Skeletal muscle tissue (tissue), 4 donors: ENCODE results near the gene GPR157. TPM values are rescaled to one million over a fixed set of nuclear protein-coding genes. Genes with fewer than 3 reads are reported as not detected.
"Not testable (repeated sequence)": the region's sequence is repeated elsewhere in the genome, so short reads cannot be mapped to it uniquely, and the experiment has no call there.

Experiments
- H3K27ac ChIP-seq: one replicate; pipeline ENCODE4 v1.7.0; 2013; ENCODE audit warnings: mild to moderate bottlenecking, low read depth, low read length, inconsistent platforms
- H3K27me3 ChIP-seq, 3 donors: one replicate each; pipeline ENCODE4 v1.7.0; 2013; ENCODE audit warnings: low read length in 3 of 3; ENCODE audit not compliant: control insufficient read depth in 3 of 3, insufficient read depth in 3 of 3
- H3K36me3 ChIP-seq, 3 donors: one replicate each; pipeline ENCODE4 v1.7.0; 2013; ENCODE audit warnings: low read length in 3 of 3; ENCODE audit not compliant: control insufficient read depth in 3 of 3, insufficient read depth in 3 of 3
- H3K4me1 ChIP-seq, 3 donors: one replicate each; pipeline ENCODE4 v1.7.0; 2013; ENCODE audit warnings: low read length in 3 of 3, mild to moderate bottlenecking in 3 of 3; ENCODE audit not compliant: control insufficient read depth in 3 of 3, insufficient read depth in 3 of 3
- H3K4me3 ChIP-seq, 3 donors: one replicate each; pipeline ENCODE4 v1.7.0; 2013; ENCODE audit warnings: low read length in 3 of 3
- H3K9ac ChIP-seq, 3 donors: one replicate each; pipeline ENCODE4 v1.7.0; 2013; ENCODE audit warnings: low read length in 3 of 3, mild to moderate bottlenecking in 3 of 3, moderate library complexity in 2 of 3, low read depth in 1 of 3
- H3K9me3 ChIP-seq, 3 donors: one replicate each; pipeline ENCODE4 v1.7.0; 2013; ENCODE audit warnings: low read length in 3 of 3; ENCODE audit not compliant: control insufficient read depth in 3 of 3
- total RNA-seq: library from RNA; depleted of rRNA; stranded (reverse); fragments of >200 nt; gene quantifications from one replicate; pipeline ENCODE4 v1.2.3, GENCODE V29; 2014
- donor health status: Osteomylitis.

Gene GPR157
- total RNA-seq, 1 donor from 2014 or later: 2.6 TPM

DNA sequence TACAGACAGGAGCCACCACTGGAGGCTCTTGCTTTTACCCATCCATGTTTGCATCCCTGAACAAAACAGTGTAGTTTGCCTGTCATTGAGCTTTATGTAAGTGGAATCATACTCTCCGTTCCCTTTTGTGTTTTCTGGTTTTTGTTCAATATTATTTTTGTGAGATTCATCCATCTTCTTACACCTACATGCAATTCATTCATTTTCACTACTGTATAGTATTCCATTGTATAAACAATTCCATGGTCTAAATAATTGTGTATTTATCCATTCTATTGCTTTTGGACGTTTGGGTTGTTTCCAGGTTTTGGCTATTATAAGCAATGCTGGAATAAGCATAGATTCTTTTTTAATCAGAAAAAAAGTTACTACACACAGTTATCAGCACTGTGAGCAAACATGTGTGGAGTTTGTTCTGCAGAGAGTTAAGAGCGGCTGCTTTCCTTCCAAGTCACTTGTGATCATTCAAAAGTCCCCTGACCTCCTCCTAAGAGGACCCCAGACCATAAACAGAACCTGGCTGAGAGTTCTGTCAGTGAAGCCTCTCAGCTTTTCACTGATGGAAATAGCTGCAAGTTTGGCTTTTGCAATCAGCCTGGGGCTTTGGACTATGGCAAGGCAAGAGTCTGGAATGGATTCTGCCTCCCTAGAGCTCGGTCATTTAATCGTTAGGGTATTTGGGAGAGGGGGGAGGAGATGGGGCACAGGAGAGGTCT, 5.1 kb upstream of the GPR157 start:
- no peaks in the 10 kb centered on the region for H3K36me3 ChIP-seq

DNA sequence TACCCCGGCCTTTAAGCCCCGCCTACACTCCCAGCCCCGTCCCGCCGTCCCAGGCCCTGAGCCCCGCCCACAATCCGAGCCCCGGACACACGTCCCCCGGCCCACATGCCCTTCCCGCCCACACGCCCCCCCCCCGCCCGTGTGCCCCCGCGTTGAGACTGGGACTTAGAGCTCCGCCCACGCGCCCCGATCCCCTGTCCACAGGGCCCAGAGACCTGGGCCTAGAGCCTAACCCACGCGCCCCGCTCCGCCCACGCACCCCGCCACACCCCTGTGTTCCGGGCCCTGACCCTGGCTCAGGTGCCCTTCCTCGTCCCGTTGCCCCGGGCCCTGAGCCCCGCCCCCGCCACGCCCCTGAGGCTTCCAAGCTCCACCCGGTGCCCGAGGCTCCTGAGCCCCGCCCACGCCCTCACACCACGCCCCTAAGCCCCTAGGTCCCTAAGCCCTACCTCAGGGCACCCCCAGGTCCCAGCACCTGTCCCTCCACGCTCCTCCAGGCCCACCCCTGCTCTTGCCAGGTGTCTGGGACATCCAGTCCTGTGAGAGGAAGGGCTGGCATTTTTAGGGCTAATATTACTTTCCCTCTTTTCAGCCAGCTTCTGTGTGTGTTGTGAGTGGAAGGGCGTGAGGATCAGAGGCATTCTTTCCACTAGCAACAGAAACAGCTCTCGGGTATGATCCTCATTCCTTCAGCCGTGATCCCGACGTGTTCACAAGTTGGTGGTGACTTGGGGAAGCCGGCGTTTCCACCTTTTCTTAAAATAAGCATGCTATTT, 552 bp upstream of the GPR157 start:
- H3K27me3 ChIP-seq: no peaks in the 10 kb centered on the region
- peak overlapping the region; percentile 80 for H3K27ac ChIP-seq
- H3K36me3 ChIP-seq: no peaks in the 10 kb centered on the region
- H3K4me1 ChIP-seq: peaks cover 19 to 34% (median 27%) of the 10 kb centered on the region in 3 donors
- peak overlapping the region; percentile 45 to 71 (median 69) for H3K4me3 ChIP-seq
- H3K9me3 ChIP-seq: no peaks in the 10 kb centered on the region
- peak overlapping the region in 2 of 3 donors; percentile 71 to 76 for H3K9ac ChIP-seq

More for the DNA sequence above, 5.1 kb upstream of the GPR157 start:
- peaks cover 6 to 9% (median 9%) of the 10 kb centered on the region in 3 donors for H3K4me1 ChIP-seq
- H3K4me3 ChIP-seq: no peak overlapping the region
- H3K27ac ChIP-seq: no peak overlapping the region
- H3K27me3 ChIP-seq: no peaks in the 10 kb centered on the region
- no peak overlapping the region for H3K9ac ChIP-seq
- H3K9me3 ChIP-seq: no peaks in the 10 kb centered on the region

DNA sequence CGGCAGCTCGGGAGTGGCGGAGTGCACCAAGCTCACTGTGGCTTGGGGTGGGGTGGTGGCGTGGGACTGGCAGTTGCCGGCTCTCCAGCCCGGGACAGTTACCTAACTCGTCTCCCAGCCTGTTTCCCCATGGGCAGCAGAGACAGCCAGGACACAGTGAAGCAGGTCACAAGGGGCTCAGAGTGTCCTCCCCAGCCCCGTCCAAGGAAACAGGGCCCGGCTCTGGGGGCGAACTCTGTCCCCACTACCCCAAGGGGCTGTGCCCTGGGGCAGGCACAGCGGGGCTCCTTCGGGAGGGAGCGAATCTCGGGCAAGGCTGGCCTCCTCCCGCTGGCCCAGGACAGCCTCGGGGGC, 759 bp downstream of the GPR157 start:
- peak overlapping the region; percentile 96 for H3K27ac ChIP-seq
- no peaks in the 10 kb centered on the region for H3K36me3 ChIP-seq
- no peaks in the 10 kb centered on the region for H3K27me3 ChIP-seq
- no peaks in the 10 kb centered on the region for H3K9me3 ChIP-seq
- peak overlapping the region; percentile 95 to 100 (median 99) for H3K9ac ChIP-seq
- peaks cover 19 to 35% (median 34%) of the 10 kb centered on the region in 3 donors for H3K4me1 ChIP-seq
- H3K4me3 ChIP-seq: peak overlapping the region; percentile 76 to 93 (median 78)

DNA sequence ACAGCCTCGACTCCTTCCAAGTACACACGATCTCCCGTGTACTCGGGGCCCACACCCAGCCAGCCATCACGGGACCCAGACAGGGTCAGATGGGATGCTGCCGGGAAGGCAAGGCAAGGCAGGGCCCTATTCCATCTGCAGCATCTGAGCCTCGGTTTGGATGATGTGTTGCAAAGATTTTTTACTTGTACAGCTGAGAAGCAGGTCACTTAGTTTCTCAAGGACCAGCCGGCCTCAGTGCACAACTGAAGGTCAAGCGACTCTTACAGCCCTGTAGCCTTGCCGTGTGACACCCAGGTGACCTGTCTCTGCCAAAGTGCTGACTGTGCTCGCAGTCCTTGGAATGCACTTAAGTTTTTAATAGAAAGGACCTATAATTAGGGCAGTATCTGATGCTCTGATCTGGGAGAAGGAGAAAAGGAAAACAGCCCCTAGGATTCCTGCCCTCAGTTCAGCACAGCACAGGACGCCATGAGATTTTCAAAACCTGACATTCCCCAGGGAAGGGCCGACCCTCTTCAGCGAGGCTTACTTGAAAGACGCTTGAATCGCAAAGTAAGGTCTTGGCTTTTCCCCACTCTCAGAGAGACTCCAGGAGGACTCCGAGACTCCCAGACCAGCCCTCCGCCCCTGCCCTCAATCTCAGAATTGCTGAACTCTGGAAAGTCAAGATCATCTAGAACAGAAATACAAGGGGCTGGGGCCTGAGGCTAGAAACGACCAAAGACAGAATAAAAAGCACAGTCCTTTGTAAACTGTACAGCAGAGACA, 1.3 kb downstream of the GPR157 start:
- Histone ChIP-seq H3K36me3 (no peaks in the 10 kb centered on the region), H3K9me3 (no peaks in the 10 kb centered on the region), H3K4me1 (peaks cover 19 to 37% (median 35%) of the 10 kb centered on the region in 3 donors), H3K27ac (peak overlapping the region; percentile 96), H3K27me3 (no peaks in the 10 kb centered on the region), H3K9ac (peak overlapping the region; percentile 95 to 100 (median 99)), H3K4me3 (peak overlapping the region; percentile 76 to 93 (median 78))

DNA sequence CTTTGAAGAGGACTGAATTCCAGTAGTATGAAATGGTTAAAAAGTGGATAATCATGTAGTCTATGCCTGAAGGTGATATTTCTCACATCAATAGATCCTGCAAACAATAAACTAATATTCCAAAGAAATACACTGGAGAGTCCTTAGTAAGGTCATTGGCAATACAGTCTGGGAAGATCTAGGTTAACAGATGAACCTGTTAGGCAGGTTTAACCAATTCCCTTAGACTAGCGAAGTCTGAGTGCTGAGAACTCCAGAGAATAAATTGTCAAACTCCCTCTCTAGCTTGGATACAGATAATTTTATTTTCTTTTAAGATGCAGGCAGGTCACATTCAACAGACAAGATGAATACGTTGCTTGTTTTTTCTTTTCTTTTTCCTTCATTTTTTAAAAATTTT, 2.4 kb downstream of the GPR157 start:
- Histone ChIP-seq H3K36me3 (no peaks in the 10 kb centered on the region), H3K4me3 (no peak overlapping the region), H3K27me3 (no peaks in the 10 kb centered on the region), H3K27ac (peak overlapping the region; percentile 96), H3K9ac (peak overlapping the region; percentile 95 to 100 (median 99)), H3K9me3 (no peaks in the 10 kb centered on the region), H3K4me1 (peaks cover 23 to 48% (median 40%) of the 10 kb centered on the region in 3 donors)

DNA sequence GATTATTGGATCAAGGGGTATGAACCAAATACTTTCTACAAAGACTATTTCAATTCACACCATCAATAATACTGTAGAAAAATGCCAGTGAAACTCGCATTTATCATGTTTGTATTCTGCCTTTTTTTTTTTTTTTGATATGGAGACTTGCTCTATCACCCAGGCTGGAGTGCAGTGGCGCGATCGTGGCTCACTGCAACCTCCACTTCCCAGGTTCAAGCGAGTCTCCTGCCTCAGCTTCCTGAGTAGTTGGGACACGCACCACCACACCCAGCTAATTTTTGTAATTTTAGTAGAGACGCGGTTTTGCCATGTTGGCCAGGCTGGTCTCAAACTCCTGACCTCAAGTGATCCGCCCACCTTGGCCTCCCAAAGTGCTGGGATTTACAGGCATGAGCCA, 3.1 kb downstream of the GPR157 start:
- not testable (repeated sequence) for H3K36me3 ChIP-seq, H3K9ac ChIP-seq, H3K27me3 ChIP-seq, H3K4me3 ChIP-seq, H3K9me3 ChIP-seq
- Histone ChIP-seq H3K4me1 (peaks cover 23 to 49% (median 40%) of the 10 kb centered on the region in 3 donors), H3K27ac (peak overlapping the region; percentile 9)

DNA sequence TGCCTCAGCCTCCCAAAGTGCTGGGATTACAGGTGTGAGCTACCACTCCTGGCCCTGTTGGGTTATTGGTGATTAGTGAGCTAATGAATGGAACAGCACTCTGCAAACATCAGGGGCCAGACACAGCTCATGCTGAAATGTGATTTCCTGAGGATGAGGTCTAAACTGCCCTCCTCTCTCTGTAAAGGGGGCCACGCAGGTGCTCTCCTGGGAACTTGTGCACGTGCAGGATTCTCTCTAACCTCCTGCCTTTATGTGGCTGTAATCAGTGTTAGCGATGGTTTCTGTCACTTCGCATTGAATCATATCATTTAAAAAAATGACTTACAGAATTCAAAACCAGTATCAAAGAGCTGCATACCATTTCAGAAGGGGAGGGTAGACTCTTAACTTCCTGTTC, 3.6 kb downstream of the GPR157 start:
- peaks cover 29 to 54% (median 45%) of the 10 kb centered on the region in 3 donors for H3K4me1 ChIP-seq
- H3K27ac ChIP-seq: peak overlapping the region; percentile 9
- H3K36me3 ChIP-seq: no peaks in the 10 kb centered on the region
- H3K4me3 ChIP-seq: no peak overlapping the region
- H3K9ac ChIP-seq: no peak overlapping the region
- no peaks in the 10 kb centered on the region for H3K9me3 ChIP-seq
- H3K27me3 ChIP-seq: no peaks in the 10 kb centered on the region

DNA sequence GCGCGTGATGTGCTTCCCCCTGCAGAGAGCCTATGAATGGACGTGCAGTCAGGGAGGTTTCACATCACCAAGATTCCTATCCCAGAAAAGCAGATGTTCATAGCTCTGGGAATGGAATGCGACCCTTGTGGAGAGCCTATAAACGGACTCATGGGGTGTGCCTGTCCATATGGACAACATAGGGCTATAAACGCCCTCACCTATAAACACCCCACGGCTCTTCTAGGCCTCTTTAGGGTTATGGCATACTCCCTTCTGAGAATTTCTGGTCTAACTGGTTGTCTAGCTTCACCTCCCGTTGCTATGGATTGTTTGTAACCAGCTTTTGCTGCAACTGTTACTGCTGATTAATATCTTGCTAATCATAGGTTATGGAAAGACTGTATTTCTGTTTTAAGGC, 4.5 kb downstream of the GPR157 start:
- not testable (repeated sequence) for H3K27me3 ChIP-seq, H3K9ac ChIP-seq, H3K36me3 ChIP-seq, H3K9me3 ChIP-seq, H3K4me3 ChIP-seq
- peaks cover 38 to 56% (median 51%) of the 10 kb centered on the region in 3 donors for H3K4me1 ChIP-seq
- peak overlapping the region; percentile 32 for H3K27ac ChIP-seq

DNA sequence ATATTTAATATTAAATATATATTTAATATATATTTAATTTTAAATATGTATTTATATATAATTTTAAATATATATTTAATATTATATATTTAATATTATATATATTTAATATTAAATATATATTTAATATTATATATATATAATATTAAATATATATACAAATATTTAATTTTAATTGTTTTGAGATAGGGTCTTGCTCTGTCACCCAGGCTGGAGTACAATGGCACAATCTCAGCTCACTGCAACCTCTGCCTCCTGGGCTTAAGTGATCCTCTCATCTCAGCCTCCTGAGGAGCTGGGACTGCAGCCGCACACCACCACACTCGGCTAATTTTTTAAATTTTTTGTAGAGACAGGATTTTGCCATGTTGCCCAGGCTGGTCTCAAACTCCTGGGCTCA, 5.2 kb downstream of the GPR157 start:
- not testable (repeated sequence) for H3K4me3 ChIP-seq, H3K36me3 ChIP-seq, H3K9me3 ChIP-seq, H3K27me3 ChIP-seq
- peaks cover 38 to 55% (median 53%) of the 10 kb centered on the region in 3 donors for H3K4me1 ChIP-seq
- peak overlapping the region; percentile 32 for H3K27ac ChIP-seq
- H3K9ac ChIP-seq: peak overlapping the region in 2 of 3 donors; percentile 20 to 40
